MCF 10A (cell line): ENCODE results near the gene RTL1. TPM values are rescaled to one million over a fixed set of nuclear protein-coding genes. Genes with fewer than 3 reads are reported as not detected.

Experiments
- BruUV-seq: library from RNA; stranded (reverse); fragments of 400-500 nt; replicated peaks from 2 replicates; lab custom pipeline; 2021; lab: Mats Ljungman, UMichigan
- CTCF ChIA-PET: fragments of 300-600 bp; sonication (Branson Sonifier 250); formaldehyde crosslinking; extraction: SDS; loops from one replicate; lab custom pipeline; 2021; ENCODE audit warnings: antibody characterized with exemption, inconsistent platforms; lab: Yijun Ruan, JAX
- POLR2A ChIA-PET: fragments of 300-600, 350-650 bp; sonication (Branson Sonifier 250); formaldehyde crosslinking; extraction: SDS; loops from one replicate; lab custom pipeline; 2020; ENCODE audit warnings: antibody characterized with exemption, inconsistent platforms; lab: Yijun Ruan, JAX
- DNase-seq: peaks from one replicate; pipeline ENCODE4 v3.0.0-alpha.2; 2018; ENCODE audit not compliant: unreplicated experiment
- H3K27ac Mint-ChIP-seq: one replicate; pipeline ENCODE4 v1.8.0; 2022; ENCODE audit warnings: mild to moderate bottlenecking, low read depth, mixed read lengths; ENCODE audit not compliant: unreplicated experiment
- H3K27me3 Mint-ChIP-seq: one replicate; pipeline ENCODE4 v1.8.0; 2022; ENCODE audit warnings: mixed read lengths; ENCODE audit not compliant: insufficient read depth, unreplicated experiment
- H3K36me3 Mint-ChIP-seq: one replicate; pipeline ENCODE4 v1.8.0; 2022; ENCODE audit warnings: mild to moderate bottlenecking, moderate library complexity, mixed read lengths; ENCODE audit not compliant: insufficient read depth, unreplicated experiment
- H3K4me1 Mint-ChIP-seq: one replicate; pipeline ENCODE4 v1.8.0; 2022; ENCODE audit warnings: mixed read lengths; ENCODE audit not compliant: insufficient read depth, unreplicated experiment
- H3K4me3 Mint-ChIP-seq: one replicate; pipeline ENCODE4 v1.8.0; 2022; ENCODE audit warnings: mild to moderate bottlenecking, moderate library complexity, mixed read lengths; ENCODE audit not compliant: unreplicated experiment
- H3K9me3 Mint-ChIP-seq: one replicate; pipeline ENCODE4 v1.8.0; 2022; ENCODE audit warnings: mixed read lengths; ENCODE audit not compliant: unreplicated experiment
- intact Hi-C: fragments of 100-400 bp; cut with micrococcal nuclease; formaldehyde crosslinking; loops from 2 replicates; pipeline ENCODE4 v1.14.1; 2022
- total RNA-seq: library from RNA; stranded (reverse); gene quantifications from 2 replicates; pipeline ENCODE4 v1.2.3, GENCODE V29; 2022
- TF ChIP-seq, protein P1 (sequence below): fragments of 200-600 bp; IDR thresholded peaks from one replicate; pipeline ENCODE4 v1.8.0; 2022; ENCODE audit warnings: antibody characterized with exemption, mild to moderate bottlenecking; ENCODE audit not compliant: unreplicated experiment

RTL1 gene
- total RNA-seq, 1 experiment from 2014 or later, result not detected

GRCh38 chr14:100884456-100884855 lies 19.1 kb downstream of the RTL1 start:
- H3K4me1 Mint-ChIP-seq, result peaks cover 11% of the 10 kb centered on the region
- peaks cover 7% of the 10 kb centered on the region for H3K36me3 Mint-ChIP-seq
- POLR2A ChIA-PET, result no interaction called here
- TF ChIP-seq, protein P1, sequence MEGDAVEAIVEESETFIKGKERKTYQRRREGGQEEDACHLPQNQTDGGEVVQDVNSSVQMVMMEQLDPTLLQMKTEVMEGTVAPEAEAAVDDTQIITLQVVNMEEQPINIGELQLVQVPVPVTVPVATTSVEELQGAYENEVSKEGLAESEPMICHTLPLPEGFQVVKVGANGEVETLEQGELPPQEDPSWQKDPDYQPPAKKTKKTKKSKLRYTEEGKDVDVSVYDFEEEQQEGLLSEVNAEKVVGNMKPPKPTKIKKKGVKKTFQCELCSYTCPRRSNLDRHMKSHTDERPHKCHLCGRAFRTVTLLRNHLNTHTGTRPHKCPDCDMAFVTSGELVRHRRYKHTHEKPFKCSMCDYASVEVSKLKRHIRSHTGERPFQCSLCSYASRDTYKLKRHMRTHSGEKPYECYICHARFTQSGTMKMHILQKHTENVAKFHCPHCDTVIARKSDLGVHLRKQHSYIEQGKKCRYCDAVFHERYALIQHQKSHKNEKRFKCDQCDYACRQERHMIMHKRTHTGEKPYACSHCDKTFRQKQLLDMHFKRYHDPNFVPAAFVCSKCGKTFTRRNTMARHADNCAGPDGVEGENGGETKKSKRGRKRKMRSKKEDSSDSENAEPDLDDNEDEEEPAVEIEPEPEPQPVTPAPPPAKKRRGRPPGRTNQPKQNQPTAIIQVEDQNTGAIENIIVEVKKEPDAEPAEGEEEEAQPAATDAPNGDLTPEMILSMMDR, result no peak
- CTCF ChIA-PET, result no interaction called here
- BruUV-seq, result no TSS peak
- no peak overlapping the region for H3K4me3 Mint-ChIP-seq
- H3K27me3 Mint-ChIP-seq, result peaks cover 45% of the 10 kb centered on the region
- DNase-seq, result no peak
- no peak overlapping the region for H3K27ac Mint-ChIP-seq
- intact Hi-C loops, result no loop called here
- peaks cover 14% of the 10 kb centered on the region for H3K9me3 Mint-ChIP-seq

DNA sequence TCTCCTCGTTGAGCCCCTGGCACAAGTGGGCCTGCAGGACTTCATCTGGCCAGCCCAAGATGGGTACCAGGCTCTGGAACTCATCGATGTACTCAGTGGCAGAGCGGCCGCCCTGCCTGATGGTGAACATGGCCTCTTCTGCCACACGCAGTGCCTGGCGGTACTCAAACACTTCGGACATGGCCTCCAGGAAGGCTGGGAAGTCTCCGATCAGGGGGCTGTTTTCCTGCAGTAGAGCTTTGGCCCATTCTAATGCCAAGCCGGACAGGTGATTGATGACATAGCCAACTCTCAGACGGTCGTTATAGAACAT lies 19.8 kb downstream of the RTL1 start:
- Mint-ChIP-seq H3K4me3 (no peak overlapping the region), H3K36me3 (peaks cover 7% of the 10 kb centered on the region), H3K27ac (no peak overlapping the region), H3K9me3 (peaks cover 14% of the 10 kb centered on the region), H3K27me3 (peaks cover 38% of the 10 kb centered on the region), H3K4me1 (peaks cover 6% of the 10 kb centered on the region)
- DNase-seq, result no peak
- intact Hi-C loops, result no loop called here
- ChIA-PET POLR2A (no interaction called here), CTCF (interaction anchor here (0.6 kb wide), 1 partner anchor 121 kb away, joined by 3 read pairs; no protein-coding TSS in a partner anchor)
- TF ChIP-seq, protein P1, result no peak
- BruUV-seq, result no TSS peak

GRCh38 chr14:100882991-100883788 lies 20.3 kb downstream of the RTL1 start:
- POLR2A ChIA-PET, result interaction anchor here (0.6 kb wide), 1 partner anchor 153 kb away, joined by 3 read pairs; no protein-coding TSS in a partner anchor
- DNase-seq, result no peak
- peaks cover 32% of the 10 kb centered on the region for H3K27me3 Mint-ChIP-seq
- peaks cover 14% of the 10 kb centered on the region for H3K9me3 Mint-ChIP-seq
- H3K36me3 Mint-ChIP-seq, result peaks cover 7% of the 10 kb centered on the region
- no peak overlapping the region for H3K27ac Mint-ChIP-seq
- TF ChIP-seq, protein P1, result no peak
- intact Hi-C loops, result no loop called here
- no TSS peak for BruUV-seq
- CTCF ChIA-PET, result interaction anchor here (0.6 to 0.7 kb wide), 3 partner anchors 8 to 353 kb away, joined by 3 to 4 read pairs (median 3); no protein-coding TSS in a partner anchor
- peaks cover 5% of the 10 kb centered on the region for H3K4me1 Mint-ChIP-seq
- H3K4me3 Mint-ChIP-seq, result no peak overlapping the region
